ENCODE data around the gene LHFPL6. TPM values are rescaled to one million over a fixed set of nuclear protein-coding genes. Genes with fewer than 3 reads are reported as not detected.

Gene LHFPL6
- total RNA-seq, 4 donors from 2014 or later = 1.8 to 14.2 (median 9.0) TPM

GRCh38 chr13:39527301-39527700 is 75.7 kb downstream of the LHFPL6 start:
- TF ChIP-seq POLR2A (IDR thresholded peaks at IDR 0.05) (no peak), CTCF (IDR thresholded peaks at IDR 0.05) (no peak)
- peaks cover 0 to 6% (median 0%) of the 10 kb centered on the region in 4 donors for H3K4me1 ChIP-seq
- H3K4me3 ChIP-seq = no peak overlapping the region
- H3K9me3 ChIP-seq = no peaks in the 10 kb centered on the region
- DNase-seq = no peak
- no peak overlapping the region for H3K27ac ChIP-seq
- no peaks in the 10 kb centered on the region for H3K36me3 ChIP-seq
- no peaks in the 10 kb centered on the region for H3K27me3 ChIP-seq

- DNase-seq = no peak
- H3K9me3 ChIP-seq = no peaks in the 10 kb centered on the region
- H3K27ac ChIP-seq = no peak overlapping the region
- no peaks in the 10 kb centered on the region for H3K36me3 ChIP-seq
- no peak for TF ChIP-seq POLR2A (IDR thresholded peaks at IDR 0.05)
- TF ChIP-seq CTCF (IDR thresholded peaks at IDR 0.05) = no peak
- no peaks in the 10 kb centered on the region for H3K27me3 ChIP-seq
- no peak overlapping the region for H3K4me3 ChIP-seq
- peaks cover 0 to 4% (median 0%) of the 10 kb centered on the region in 4 donors for H3K4me1 ChIP-seq
These were observed 76.5 kb downstream of the LHFPL6 start for GRCh38 chr13:39526499-39526898.

GRCh38 chr13:39525506-39525905 is 77.5 kb downstream of the LHFPL6 start:
- no peaks in the 10 kb centered on the region for H3K36me3 ChIP-seq
- no peak overlapping the region for H3K27ac ChIP-seq
- H3K4me1 ChIP-seq = peaks cover 0 to under 1% (median 0%) of the 10 kb centered on the region in 4 donors
- H3K27me3 ChIP-seq = no peaks in the 10 kb centered on the region
- no peak overlapping the region for H3K4me3 ChIP-seq
- no peak for DNase-seq
- no peak for TF ChIP-seq CTCF (IDR thresholded peaks at IDR 0.05)
- TF ChIP-seq POLR2A (IDR thresholded peaks at IDR 0.05) = no peak
- no peaks in the 10 kb centered on the region for H3K9me3 ChIP-seq

- Histone ChIP-seq H3K36me3 (no peaks in the 10 kb centered on the region), H3K4me1 (no peaks in the 10 kb centered on the region), H3K27me3 (no peaks in the 10 kb centered on the region), H3K27ac (no peak overlapping the region), H3K9me3 (no peaks in the 10 kb centered on the region), H3K4me3 (no peak overlapping the region)
- TF ChIP-seq CTCF (IDR thresholded peaks at IDR 0.05) (no peak), POLR2A (IDR thresholded peaks at IDR 0.05) (no peak)
- no peak for DNase-seq
These were observed 78.2 kb downstream of the LHFPL6 start for GRCh38 chr13:39524795-39525194.

GRCh38 chr13:39522329-39522728 is 80.7 kb downstream of the LHFPL6 start:
- no peak overlapping the region for H3K4me3 ChIP-seq
- no peaks in the 10 kb centered on the region for H3K4me1 ChIP-seq
- H3K27ac ChIP-seq = no peak overlapping the region
- H3K9me3 ChIP-seq = no peaks in the 10 kb centered on the region
- DNase-seq = no peak
- TF ChIP-seq POLR2A (IDR thresholded peaks at IDR 0.05) (no peak), CTCF (IDR thresholded peaks at IDR 0.05) (no peak)
- H3K27me3 ChIP-seq = no peaks in the 10 kb centered on the region
- no peaks in the 10 kb centered on the region for H3K36me3 ChIP-seq

GRCh38 chr13:39521701-39522100 is 81.3 kb downstream of the LHFPL6 start:
- Histone ChIP-seq H3K36me3 (no peaks in the 10 kb centered on the region), H3K27ac (no peak overlapping the region), H3K4me3 (no peak overlapping the region), H3K27me3 (no peaks in the 10 kb centered on the region), H3K9me3 (no peaks in the 10 kb centered on the region), H3K4me1 (no peaks in the 10 kb centered on the region)
- TF ChIP-seq POLR2A (IDR thresholded peaks at IDR 0.05) (no peak), CTCF (IDR thresholded peaks at IDR 0.05) (no peak)
- DNase-seq = no peak

Measured in Peyer's patch (tissue), 4 donors.